AG04449 (cell line): Measurements from ENCODE around the gene SMIM27.
"Not testable (repeated sequence)": the region's sequence is repeated elsewhere in the genome, so short reads cannot be mapped to it uniquely, and the experiment has no call there.

Experiments
- CTCF ChIA-PET: fragments of 350-600 bp; formaldehyde crosslinking; extraction: SDS; loops from one replicate; lab custom pipeline; 2021; ENCODE audit warnings: antibody characterized with exemption; lab: Yijun Ruan, JAX
- POLR2A ChIA-PET: fragments of 400-600, 350-600 bp; formaldehyde crosslinking; extraction: SDS; loops from one replicate; lab custom pipeline; 2020; ENCODE audit warnings: antibody characterized with exemption, inconsistent platforms; lab: Yijun Ruan, JAX
- DNase-seq: peaks from one replicate; pipeline ENCODE4 v3.0.0-alpha.2; 2010; ENCODE audit warnings: low read depth, low spot score
- H3K4me3 ChIP-seq: 2 replicates; pipeline ENCODE4 v1.5.1; 2011; ENCODE audit warnings: low read depth, mild to moderate bottlenecking, control low read depth, low read length
- TF ChIP-seq, protein P1 (sequence below): IDR thresholded peaks from one replicate; pipeline ENCODE4 v1.5.1; 2011; ENCODE audit warnings: mild to moderate bottlenecking, moderate library complexity, low read length, control low read depth, inconsistent platforms; ENCODE audit not compliant: insufficient read depth; ENCODE audit errors: missing control alignments

The SMIM27 gene

DNA sequence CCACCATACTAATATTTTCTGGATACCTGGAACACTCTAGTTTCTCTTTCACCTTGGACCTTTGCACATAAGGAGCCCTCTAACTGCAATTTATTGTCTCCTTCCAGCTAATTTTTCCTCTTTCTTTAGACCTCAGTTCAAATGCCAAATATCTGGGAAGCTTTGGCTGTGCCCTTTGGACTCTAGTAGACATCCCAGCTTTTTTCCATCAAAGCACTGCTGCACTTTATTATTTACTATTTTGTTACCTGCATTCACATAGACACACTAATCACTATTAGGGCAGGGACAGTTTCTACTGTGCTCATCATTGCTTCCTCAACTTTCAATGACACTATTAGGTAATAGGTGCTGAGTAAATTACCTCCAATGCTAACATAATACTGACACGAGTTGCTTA is 28.2 kb upstream of the SMIM27 start:
- ChIA-PET CTCF (interaction anchor here (4.2 kb wide), 1 partner anchor 144 kb away, joined by 19 read pairs; no protein-coding TSS in a partner anchor), POLR2A (no interaction called here)
- H3K4me3 ChIP-seq, result no peak overlapping the region
- no peak for DNase-seq
- TF ChIP-seq, protein P1, sequence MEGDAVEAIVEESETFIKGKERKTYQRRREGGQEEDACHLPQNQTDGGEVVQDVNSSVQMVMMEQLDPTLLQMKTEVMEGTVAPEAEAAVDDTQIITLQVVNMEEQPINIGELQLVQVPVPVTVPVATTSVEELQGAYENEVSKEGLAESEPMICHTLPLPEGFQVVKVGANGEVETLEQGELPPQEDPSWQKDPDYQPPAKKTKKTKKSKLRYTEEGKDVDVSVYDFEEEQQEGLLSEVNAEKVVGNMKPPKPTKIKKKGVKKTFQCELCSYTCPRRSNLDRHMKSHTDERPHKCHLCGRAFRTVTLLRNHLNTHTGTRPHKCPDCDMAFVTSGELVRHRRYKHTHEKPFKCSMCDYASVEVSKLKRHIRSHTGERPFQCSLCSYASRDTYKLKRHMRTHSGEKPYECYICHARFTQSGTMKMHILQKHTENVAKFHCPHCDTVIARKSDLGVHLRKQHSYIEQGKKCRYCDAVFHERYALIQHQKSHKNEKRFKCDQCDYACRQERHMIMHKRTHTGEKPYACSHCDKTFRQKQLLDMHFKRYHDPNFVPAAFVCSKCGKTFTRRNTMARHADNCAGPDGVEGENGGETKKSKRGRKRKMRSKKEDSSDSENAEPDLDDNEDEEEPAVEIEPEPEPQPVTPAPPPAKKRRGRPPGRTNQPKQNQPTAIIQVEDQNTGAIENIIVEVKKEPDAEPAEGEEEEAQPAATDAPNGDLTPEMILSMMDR, result no peak

DNA sequence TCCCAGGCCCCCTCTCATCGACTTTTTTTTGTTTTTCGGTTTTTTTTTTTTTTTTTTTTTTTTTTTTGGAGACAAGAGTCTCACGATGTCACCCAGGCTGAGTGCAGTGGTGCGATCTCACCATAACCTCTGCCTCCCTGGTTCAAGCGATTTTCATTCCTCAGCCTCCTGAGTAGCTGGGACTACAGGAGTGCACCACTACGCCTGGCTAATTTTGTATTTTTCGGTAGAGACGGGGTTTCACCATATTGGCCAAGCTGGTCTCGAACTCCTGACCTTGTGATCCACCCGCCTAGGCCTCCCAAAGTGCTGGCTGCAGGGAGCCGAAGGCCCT is 27.6 kb upstream of the SMIM27 start:
- H3K4me3 ChIP-seq, POLR2A ChIA-PET, DNase-seq: not testable (repeated sequence)
- CTCF ChIA-PET, result interaction anchor here (2.1 to 4.2 kb wide), 4 partner anchors 14 to 145 kb away, joined by 5 to 25 read pairs (median 16); no protein-coding TSS in a partner anchor

- ChIA-PET CTCF (interaction anchor here (0.8 to 6.9 kb wide), 16 partner anchors 8 to 146 kb away, joined by 3 to 71 read pairs (median 5); partner anchors contain the start of gene NDUFB6), POLR2A (interaction anchor here (0.6 kb wide), 1 partner anchor 14 kb away, joined by 3 read pairs; no protein-coding TSS in a partner anchor)
- no peak for DNase-seq
- H3K4me3 ChIP-seq, result peak overlapping the region; percentile 76
- TF ChIP-seq, protein P1, result no peak
Measured at GRCh38 chr9:32524892-32525708, 27.0 kb upstream of the SMIM27 start.

- TF ChIP-seq, protein P1, result no peak
- POLR2A ChIA-PET, result interaction anchor here (0.6 to 0.9 kb wide), 3 partner anchors 13 to 95 kb away, joined by 3 to 4 read pairs (median 3); partner anchors contain the start of gene SMIM27
- H3K4me3 ChIP-seq, result peak overlapping the region; percentile 76
- no peak for DNase-seq
- CTCF ChIA-PET, result interaction anchor here (0.8 to 6.9 kb wide), 19 partner anchors 9 to 147 kb away, joined by 3 to 71 read pairs (median 5); partner anchors contain the start of gene NDUFB6
Measured at GRCh38 chr9:32525709-32526030, 26.5 kb upstream of the SMIM27 start.

GRCh38 chr9:32526041-32526706 is 26.0 kb upstream of the SMIM27 start, which contains the start of gene RIGI:
Gene RIGI, minus strand, starts transcription at chr9:32526196. Its CDS starts 30 bp downstream, at chr9:32526166.
- CTCF ChIA-PET, result interaction anchor here (0.6 to 6.9 kb wide), 19 partner anchors 9 to 147 kb away, joined by 3 to 71 read pairs (median 5); partner anchors contain the start of genes ACO1 and NDUFB6
- TF ChIP-seq, protein P1, result peak; percentile 25
- peak; percentile 46 for DNase-seq
- POLR2A ChIA-PET, result interaction anchor here (0.6 to 1.1 kb wide), 4 partner anchors 25 to 147 kb away, joined by 3 to 4 read pairs (median 3); partner anchors contain the start of gene SMIM27
- H3K4me3 ChIP-seq, result peak within 1 kb of the TSS; percentile 76

DNA sequence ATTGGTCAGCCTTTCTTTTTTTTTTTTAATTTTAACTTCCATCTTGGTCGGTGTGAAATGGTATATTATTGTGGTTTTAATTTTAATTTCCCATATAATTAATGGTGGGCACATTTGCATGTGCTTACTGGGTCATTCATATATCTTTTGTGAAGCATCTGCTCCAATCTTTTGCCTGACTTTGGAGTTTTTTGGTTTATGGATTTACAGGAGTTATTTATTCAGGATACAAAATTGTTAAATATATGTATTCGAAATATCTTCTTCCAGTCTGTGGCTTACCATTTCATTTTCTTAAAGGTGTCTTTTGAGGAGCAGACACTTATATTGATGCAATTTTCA is 25.4 kb upstream of the SMIM27 start:
- DNase-seq, result no peak
- H3K4me3 ChIP-seq, result peak overlapping the region; percentile 76
- CTCF ChIA-PET, result interaction anchor here (0.6 to 6.9 kb wide), 17 partner anchors 9 to 148 kb away, joined by 3 to 71 read pairs (median 5); partner anchors contain the start of genes ACO1 and NDUFB6
- POLR2A ChIA-PET, result interaction anchor here (0.6 to 1.1 kb wide), 4 partner anchors 24 to 148 kb away, joined by 3 to 4 read pairs (median 3); partner anchors contain the start of gene SMIM27
- TF ChIP-seq, protein P1, result no peak
